ENCODE data around the gene ZNF33A. TPM values are rescaled to one million over a fixed set of nuclear protein-coding genes. Genes with fewer than 3 reads are reported as not detected.
"Not testable (repeated sequence)": the region's sequence is repeated elsewhere in the genome, so short reads cannot be mapped to it uniquely, and the experiment has no call there.

ZNF33A gene
- 19.5 and 20.3 TPM in 2 replicates for total RNA-seq

- Mint-ChIP-seq H3K4me3 (ENCODE audit: low read depth) (peak within 1 kb of the TSS; percentile 90), H3K9me3 (no peaks in the 10 kb centered on the region), H3K4me1 (ENCODE audit: low read depth) (peaks cover 18% of the 10 kb centered on the region), H3K27ac (peak within 1 kb of the TSS; percentile 96), H3K36me3 (ENCODE audit: low read depth) (peaks cover 33% of the 10 kb centered on the region), H3K27me3 (ENCODE audit: low read depth) (no peaks in the 10 kb centered on the region)
- DNase-seq (ENCODE audit: low spot score) = peak; percentile 86
- intact Hi-C loops (cut with micrococcal nuclease) = loop anchor here (1.0 to 2.0 kb wide), 4 partner anchors 18 to 153 kb away; partner anchors contain the start of genes ZNF248 and ZNF37A
Observed at GRCh38 chr10:38010119-38010903, at the start of gene ZNF33A. Gene ZNF33A (plus strand): TSS chr10:38010675. CDS start chr10:38012342, 1,667 bp downstream.

- no peak overlapping the region for H3K4me3 Mint-ChIP-seq (ENCODE audit: low read depth)
- no peaks in the 10 kb centered on the region for H3K4me1 Mint-ChIP-seq (ENCODE audit: low read depth)
- intact Hi-C loops (cut with micrococcal nuclease) = no loop called here
- H3K27me3 Mint-ChIP-seq (ENCODE audit: low read depth) = no peaks in the 10 kb centered on the region
- H3K27ac Mint-ChIP-seq = no peak overlapping the region
- peaks cover 49% of the 10 kb centered on the region for H3K9me3 Mint-ChIP-seq
- DNase-seq (ENCODE audit: low spot score) = no peak
- H3K36me3 Mint-ChIP-seq (ENCODE audit: low read depth) = peaks cover 69% of the 10 kb centered on the region
Observed at GRCh38 chr10:37965006-37965405, 45.5 kb upstream of the ZNF33A start.

- Mint-ChIP-seq H3K27me3 (ENCODE audit: low read depth) (no peaks in the 10 kb centered on the region), H3K27ac (no peak overlapping the region), H3K9me3 (peaks cover 24% of the 10 kb centered on the region), H3K4me3 (ENCODE audit: low read depth) (no peak overlapping the region), H3K36me3 (ENCODE audit: low read depth) (peaks cover 67% of the 10 kb centered on the region), H3K4me1 (ENCODE audit: low read depth) (peaks cover 19% of the 10 kb centered on the region)
- no peak for DNase-seq (ENCODE audit: low spot score)
- intact Hi-C loops (cut with micrococcal nuclease) = loop anchor here (10.0 kb wide), 1 partner anchor 392 kb away; no protein-coding TSS in a partner anchor
Observed at GRCh38 chr10:37972396-37972795, 38.1 kb upstream of the ZNF33A start.

GRCh38 chr10:37975401-37975991, 35.0 kb upstream of the ZNF33A start:
- Mint-ChIP-seq H3K36me3 (ENCODE audit: low read depth) (peaks cover 42% of the 10 kb centered on the region), H3K27ac (peak overlapping the region; percentile 97), H3K4me3 (ENCODE audit: low read depth) (peak overlapping the region; percentile 91), H3K27me3 (ENCODE audit: low read depth) (no peaks in the 10 kb centered on the region), H3K9me3 (peaks cover 16% of the 10 kb centered on the region), H3K4me1 (ENCODE audit: low read depth) (peaks cover 19% of the 10 kb centered on the region)
- DNase-seq (ENCODE audit: low spot score) = no peak
- intact Hi-C loops (cut with micrococcal nuclease) = loop anchor here (10.0 kb wide), 1 partner anchor 389 kb away; no protein-coding TSS in a partner anchor

- intact Hi-C loops (cut with micrococcal nuclease) = loop anchor here (1.0 to 10.0 kb wide), 5 partner anchors 35 to 427 kb away; partner anchors contain the start of genes ZNF248 and ZNF37A
- peaks cover 16% of the 10 kb centered on the region for H3K9me3 Mint-ChIP-seq
Observed at GRCh38 chr10:37976091-37976879, 34.2 kb upstream of the ZNF33A start, which contains the start of gene ZNF25. Gene ZNF25 (minus strand): TSS chr10:37976647. CDS start chr10:37971722, 4,925 bp downstream.

GRCh38 chr10:37976880-37977203, 33.6 kb upstream of the ZNF33A start:
- DNase-seq (ENCODE audit: low spot score) = no peak
- Mint-ChIP-seq H3K27me3 (ENCODE audit: low read depth) (no peaks in the 10 kb centered on the region), H3K36me3 (ENCODE audit: low read depth) (peaks cover 31% of the 10 kb centered on the region), H3K27ac (peak overlapping the region; percentile 97), H3K9me3 (peaks cover 16% of the 10 kb centered on the region), H3K4me3 (ENCODE audit: low read depth) (peak overlapping the region; percentile 91), H3K4me1 (ENCODE audit: low read depth) (peaks cover 19% of the 10 kb centered on the region)
- intact Hi-C loops (cut with micrococcal nuclease) = loop anchor here (1.0 to 10.0 kb wide), 5 partner anchors 34 to 426 kb away; partner anchors contain the start of genes ZNF248 and ZNF37A

More at GRCh38 chr10:37976091-37976879, 34.2 kb upstream of the ZNF33A start, which contains the start of gene ZNF25:
- peaks cover 36% of the 10 kb centered on the region for H3K36me3 Mint-ChIP-seq (ENCODE audit: low read depth)
- DNase-seq (ENCODE audit: low spot score) = peak; percentile 96
- peak within 1 kb of the TSS; percentile 91 for H3K4me3 Mint-ChIP-seq (ENCODE audit: low read depth)
- no peaks in the 10 kb centered on the region for H3K27me3 Mint-ChIP-seq (ENCODE audit: low read depth)
- H3K27ac Mint-ChIP-seq = peak within 1 kb of the TSS; percentile 97
- peaks cover 19% of the 10 kb centered on the region for H3K4me1 Mint-ChIP-seq (ENCODE audit: low read depth)

GRCh38 chr10:37991655-37992054, 18.8 kb upstream of the ZNF33A start:
- H3K4me3 Mint-ChIP-seq (ENCODE audit: low read depth) = no peak overlapping the region
- intact Hi-C loops (cut with micrococcal nuclease) = loop anchor here (2.0 kb wide), 1 partner anchor 19 kb away; the partner anchor contains the start of gene ZNF33A
- H3K9me3 Mint-ChIP-seq = no peaks in the 10 kb centered on the region
- H3K4me1 Mint-ChIP-seq (ENCODE audit: low read depth) = peaks cover 13% of the 10 kb centered on the region
- H3K36me3 Mint-ChIP-seq (ENCODE audit: low read depth) = no peaks in the 10 kb centered on the region
- DNase-seq (ENCODE audit: low spot score) = no peak
- H3K27me3 Mint-ChIP-seq (ENCODE audit: low read depth) = no peaks in the 10 kb centered on the region
- H3K27ac Mint-ChIP-seq = no peak overlapping the region

- DNase-seq (ENCODE audit: low spot score) = no peak
- Mint-ChIP-seq H3K4me1 (ENCODE audit: low read depth) (peaks cover 13% of the 10 kb centered on the region), H3K4me3 (ENCODE audit: low read depth) (no peak overlapping the region), H3K36me3 (ENCODE audit: low read depth) (no peaks in the 10 kb centered on the region), H3K27me3 (ENCODE audit: low read depth) (no peaks in the 10 kb centered on the region), H3K9me3 (no peaks in the 10 kb centered on the region), H3K27ac (peak overlapping the region; percentile 2)
- intact Hi-C loops (cut with micrococcal nuclease) = loop anchor here (2.0 kb wide), 1 partner anchor 19 kb away; the partner anchor contains the start of gene ZNF33A
Observed at GRCh38 chr10:37992083-37992482, 18.4 kb upstream of the ZNF33A start.

- H3K36me3 Mint-ChIP-seq (ENCODE audit: low read depth); H3K9me3 Mint-ChIP-seq; H3K4me1 Mint-ChIP-seq (ENCODE audit: low read depth); H3K4me3 Mint-ChIP-seq (ENCODE audit: low read depth); H3K27ac Mint-ChIP-seq; H3K27me3 Mint-ChIP-seq (ENCODE audit: low read depth); DNase-seq (ENCODE audit: low spot score); intact Hi-C loops (cut with micrococcal nuclease): not testable (repeated sequence)
Observed at GRCh38 chr10:37998920-37999319, 11.6 kb upstream of the ZNF33A start.

GRCh38 chr10:38000474-38000873, 10.0 kb upstream of the ZNF33A start:
- intact Hi-C loops (cut with micrococcal nuclease); H3K4me3 Mint-ChIP-seq (ENCODE audit: low read depth); H3K4me1 Mint-ChIP-seq (ENCODE audit: low read depth); H3K9me3 Mint-ChIP-seq; H3K36me3 Mint-ChIP-seq (ENCODE audit: low read depth); DNase-seq (ENCODE audit: low spot score); H3K27ac Mint-ChIP-seq; H3K27me3 Mint-ChIP-seq (ENCODE audit: low read depth): not testable (repeated sequence)

GRCh38 chr10:38003026-38003425, 7.4 kb upstream of the ZNF33A start:
- no peaks in the 10 kb centered on the region for H3K27me3 Mint-ChIP-seq (ENCODE audit: low read depth)
- DNase-seq (ENCODE audit: low spot score) = no peak
- intact Hi-C loops (cut with micrococcal nuclease) = no loop called here
- no peaks in the 10 kb centered on the region for H3K4me1 Mint-ChIP-seq (ENCODE audit: low read depth)
- H3K27ac Mint-ChIP-seq = no peak overlapping the region
- H3K9me3 Mint-ChIP-seq = no peaks in the 10 kb centered on the region
- H3K4me3 Mint-ChIP-seq (ENCODE audit: low read depth) = no peak overlapping the region
- H3K36me3 Mint-ChIP-seq (ENCODE audit: low read depth) = no peaks in the 10 kb centered on the region

- H3K4me3 Mint-ChIP-seq (ENCODE audit: low read depth) = no peak overlapping the region
- no peaks in the 10 kb centered on the region for H3K36me3 Mint-ChIP-seq (ENCODE audit: low read depth)
- H3K9me3 Mint-ChIP-seq = no peaks in the 10 kb centered on the region
- no peaks in the 10 kb centered on the region for H3K27me3 Mint-ChIP-seq (ENCODE audit: low read depth)
- no peak for DNase-seq (ENCODE audit: low spot score)
- intact Hi-C loops (cut with micrococcal nuclease) = no loop called here
- no peak overlapping the region for H3K27ac Mint-ChIP-seq
- no peaks in the 10 kb centered on the region for H3K4me1 Mint-ChIP-seq (ENCODE audit: low read depth)
Observed at GRCh38 chr10:38003588-38003987, 6.9 kb upstream of the ZNF33A start.

All from activated T-helper 2 cell treated with anti-CD3 and anti-CD28 coated beads, Interferon-gamma antibody, Interleukin-2, Interleukin-4, amounts not matched to agents 10 μg/mL and 5 μg/mL and 100 μg/mL, durations not matched to agents 14 hours and 24 hours and 36 hours (primary cell).